Adrenal gland (tissue), 5 donors: Measurements from ENCODE around the gene GGTLC3.
"Not testable (repeated sequence)": the region's sequence is repeated elsewhere in the genome, so short reads cannot be mapped to it uniquely, and the experiment has no call there.

ENCODE experiments used
- POLR2A ChIP-seq, 2 donors: fragments of 450-650 bp; IDR thresholded peaks; one replicate each; pipeline ENCODE4 v1.6.1; 2017; ENCODE audit warnings: antibody characterized with exemption in 2 of 2, mild to moderate bottlenecking in 2 of 2, moderate library complexity in 1 of 2
- TF ChIP-seq, protein P1 (sequence below), 6 experiments: fragments of 450-650 bp in 4 of 6; fragments of 200-600 bp in 2 of 6; sonication (generic) in 1 of 6; IDR thresholded peaks; 1 replicate in 5 of 6; 2 replicates in 1 of 6; pipeline versions ENCODE4 v1.5.1 to v1.8.0; 2016 to 2021; ENCODE audit warnings: antibody characterized with exemption in 6 of 6, mild to moderate bottlenecking in 2 of 6, moderate library complexity in 1 of 6
- donor health status: DM: no; HTN: no; CAD: no.

DNA sequence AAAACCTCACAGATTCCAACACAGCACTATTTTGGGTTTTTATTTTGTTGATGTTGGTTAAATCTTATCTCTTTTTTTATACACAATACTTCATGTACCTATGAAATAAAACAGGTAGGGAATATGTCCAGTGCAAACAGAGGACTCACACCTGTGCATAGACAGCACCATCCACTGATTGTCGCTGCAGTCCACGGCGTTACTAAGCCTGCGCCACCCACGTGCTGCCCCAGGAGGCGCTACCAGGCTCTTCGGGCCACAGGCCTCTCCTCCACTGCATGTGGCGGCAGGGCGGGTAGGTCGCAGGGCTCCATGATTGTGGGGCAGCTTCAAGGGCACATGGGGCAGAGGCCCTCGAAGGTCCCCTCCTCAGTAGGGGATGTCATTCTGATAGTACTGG, 15.7 kb upstream of the GGTLC3 start:
- TF ChIP-seq POLR2A (IDR thresholded peaks at IDR 0.05), result not testable (repeated sequence)
- TF ChIP-seq, protein P1, sequence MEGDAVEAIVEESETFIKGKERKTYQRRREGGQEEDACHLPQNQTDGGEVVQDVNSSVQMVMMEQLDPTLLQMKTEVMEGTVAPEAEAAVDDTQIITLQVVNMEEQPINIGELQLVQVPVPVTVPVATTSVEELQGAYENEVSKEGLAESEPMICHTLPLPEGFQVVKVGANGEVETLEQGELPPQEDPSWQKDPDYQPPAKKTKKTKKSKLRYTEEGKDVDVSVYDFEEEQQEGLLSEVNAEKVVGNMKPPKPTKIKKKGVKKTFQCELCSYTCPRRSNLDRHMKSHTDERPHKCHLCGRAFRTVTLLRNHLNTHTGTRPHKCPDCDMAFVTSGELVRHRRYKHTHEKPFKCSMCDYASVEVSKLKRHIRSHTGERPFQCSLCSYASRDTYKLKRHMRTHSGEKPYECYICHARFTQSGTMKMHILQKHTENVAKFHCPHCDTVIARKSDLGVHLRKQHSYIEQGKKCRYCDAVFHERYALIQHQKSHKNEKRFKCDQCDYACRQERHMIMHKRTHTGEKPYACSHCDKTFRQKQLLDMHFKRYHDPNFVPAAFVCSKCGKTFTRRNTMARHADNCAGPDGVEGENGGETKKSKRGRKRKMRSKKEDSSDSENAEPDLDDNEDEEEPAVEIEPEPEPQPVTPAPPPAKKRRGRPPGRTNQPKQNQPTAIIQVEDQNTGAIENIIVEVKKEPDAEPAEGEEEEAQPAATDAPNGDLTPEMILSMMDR (IDR thresholded peaks at IDR 0.05), result not testable (repeated sequence)
